ENCODE measurements around the gene MRPS14.

The MRPS14 gene

GRCh38 chr1:175015243-175015642 is 8.0 kb downstream of the MRPS14 start:
- DNase-seq = no peak

GRCh38 chr1:175013445-175013844 is 9.8 kb downstream of the MRPS14 start:
- DNase-seq = no peak

DNA sequence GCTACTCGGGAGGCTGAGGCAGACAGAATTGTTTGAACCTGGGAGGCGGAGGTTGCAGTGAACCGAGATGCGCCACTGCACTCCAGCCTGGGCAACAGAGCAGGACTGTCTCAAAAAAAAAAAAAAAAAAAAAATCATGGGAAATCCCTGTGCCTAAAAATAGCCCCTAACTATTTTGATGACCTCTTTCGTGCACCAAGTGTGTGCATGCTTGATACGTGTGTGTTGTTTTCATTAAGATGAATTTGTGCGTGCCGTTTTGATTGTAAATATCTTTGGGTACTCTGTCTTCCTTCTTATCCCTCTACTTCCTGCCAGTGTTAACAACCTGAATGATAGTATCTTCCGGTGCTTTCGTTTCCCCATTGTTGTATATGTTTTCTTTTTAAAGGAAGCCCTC is 13.7 kb downstream of the MRPS14 start:
- DNase-seq = no peak

DNA sequence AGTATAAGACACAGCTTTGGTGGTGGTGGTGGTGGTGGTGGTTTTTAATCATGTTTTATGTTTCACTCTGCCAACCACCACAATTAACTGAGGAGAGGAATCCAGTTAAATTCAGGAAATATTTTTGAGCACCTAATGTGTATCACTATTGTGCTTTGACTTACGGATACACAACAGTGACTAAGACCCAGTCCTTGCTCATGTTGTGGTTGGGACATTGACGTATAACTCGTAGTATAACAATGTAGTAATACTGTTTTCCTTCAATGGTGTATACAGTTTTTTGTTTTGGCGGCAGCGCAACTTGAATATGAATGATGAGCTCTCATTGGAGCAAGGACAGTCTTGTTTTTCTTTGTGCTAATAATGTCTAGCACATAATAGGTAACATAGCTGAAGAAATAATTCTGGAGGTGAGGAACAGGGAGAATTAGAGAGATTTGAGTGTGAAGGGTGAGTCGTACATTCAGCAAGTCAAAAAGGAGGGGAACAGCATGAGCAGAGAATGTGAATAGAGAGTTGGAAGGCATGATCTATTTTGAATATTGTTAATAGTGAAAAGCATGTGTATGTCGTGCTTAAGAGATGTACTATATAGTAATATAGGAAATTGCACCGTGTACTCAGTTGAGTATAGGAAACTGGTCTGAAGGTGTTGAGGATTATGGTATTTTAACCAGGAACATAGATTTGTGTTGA is 18.0 kb downstream of the MRPS14 start:
- DNase-seq = no peak

DNA sequence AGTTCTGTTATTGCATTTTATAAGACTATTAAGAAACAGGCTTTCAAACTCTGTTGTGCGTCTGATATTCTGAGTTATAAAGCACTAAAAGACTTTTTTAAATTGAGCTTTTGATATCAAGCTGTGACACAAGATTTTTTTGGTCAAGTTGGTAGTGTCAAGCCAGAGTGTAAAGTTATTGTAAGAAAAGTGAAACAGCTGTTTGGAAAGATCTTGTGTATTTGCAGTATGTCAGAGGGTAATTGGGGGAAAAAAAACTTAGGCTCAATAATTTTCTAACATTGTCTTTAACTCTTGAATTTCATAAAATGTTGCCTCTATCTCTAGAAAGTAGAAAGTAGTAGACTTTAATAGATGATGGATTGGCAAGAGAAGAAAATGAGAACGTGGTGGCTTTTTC is 19.7 kb downstream of the MRPS14 start:
- no peak for DNase-seq

DNA sequence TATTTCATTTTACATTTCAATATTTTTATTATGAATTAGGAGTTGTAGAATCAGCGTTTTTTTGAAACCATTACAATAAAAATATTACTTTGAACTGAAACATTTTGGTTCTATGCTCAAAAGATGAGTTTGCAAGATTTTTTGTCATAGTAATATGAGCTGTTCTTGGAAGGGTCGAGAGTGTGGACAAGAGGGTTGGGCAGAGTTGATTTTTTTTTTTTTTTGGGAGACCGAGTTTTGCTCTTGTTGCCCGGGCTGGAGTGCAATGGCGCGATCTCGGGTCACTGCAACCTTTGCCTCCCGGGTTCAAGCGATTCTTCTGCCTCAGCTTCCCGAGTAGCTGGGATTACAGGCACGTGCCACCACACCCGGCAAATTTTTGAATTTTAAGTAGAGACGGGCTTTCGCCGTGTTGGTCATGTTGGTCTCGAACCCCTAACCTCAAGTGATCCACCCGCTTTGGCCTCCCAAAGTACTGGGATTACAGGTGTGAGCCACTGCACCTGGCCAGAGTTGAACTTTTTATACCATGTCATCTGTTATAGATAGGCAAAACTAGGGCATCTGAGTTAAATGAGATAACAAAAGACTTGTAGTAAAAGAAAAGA is 20.2 kb downstream of the MRPS14 start:
- no peak for DNase-seq

DNA sequence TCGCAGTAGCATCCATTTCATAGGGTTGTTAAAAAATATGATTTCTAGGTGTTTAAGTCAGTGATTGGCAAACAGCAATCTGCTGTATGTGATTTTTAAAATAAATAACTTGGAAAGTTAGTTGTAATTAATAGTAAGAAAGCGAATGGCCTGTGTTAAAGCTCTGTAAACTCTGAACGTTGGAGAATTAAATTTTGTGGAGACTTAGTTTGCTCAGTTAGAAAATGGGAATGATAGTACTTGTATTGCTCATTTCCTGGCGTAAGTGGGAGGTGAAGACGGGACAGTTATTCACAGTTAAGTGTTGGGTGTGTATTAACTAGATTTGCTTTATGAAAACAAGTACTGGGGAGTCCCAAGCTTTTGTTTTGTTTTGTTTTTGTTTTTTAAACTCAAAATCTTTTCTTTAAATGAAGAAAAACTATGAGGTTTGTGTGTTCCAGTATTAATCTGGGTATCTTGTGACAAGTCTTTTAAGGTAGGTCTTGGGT is 22.5 kb downstream of the MRPS14 start:
- no peak for DNase-seq

- peak; percentile 26 for DNase-seq
Observed at GRCh38 chr1:174999936-175000696, 23.1 kb downstream of the MRPS14 start, which contains the start of gene CACYBP. Gene CACYBP, plus strand, starts transcription at chr1:174999947. Its CDS starts 234 bp downstream, at chr1:175000181.

DNA sequence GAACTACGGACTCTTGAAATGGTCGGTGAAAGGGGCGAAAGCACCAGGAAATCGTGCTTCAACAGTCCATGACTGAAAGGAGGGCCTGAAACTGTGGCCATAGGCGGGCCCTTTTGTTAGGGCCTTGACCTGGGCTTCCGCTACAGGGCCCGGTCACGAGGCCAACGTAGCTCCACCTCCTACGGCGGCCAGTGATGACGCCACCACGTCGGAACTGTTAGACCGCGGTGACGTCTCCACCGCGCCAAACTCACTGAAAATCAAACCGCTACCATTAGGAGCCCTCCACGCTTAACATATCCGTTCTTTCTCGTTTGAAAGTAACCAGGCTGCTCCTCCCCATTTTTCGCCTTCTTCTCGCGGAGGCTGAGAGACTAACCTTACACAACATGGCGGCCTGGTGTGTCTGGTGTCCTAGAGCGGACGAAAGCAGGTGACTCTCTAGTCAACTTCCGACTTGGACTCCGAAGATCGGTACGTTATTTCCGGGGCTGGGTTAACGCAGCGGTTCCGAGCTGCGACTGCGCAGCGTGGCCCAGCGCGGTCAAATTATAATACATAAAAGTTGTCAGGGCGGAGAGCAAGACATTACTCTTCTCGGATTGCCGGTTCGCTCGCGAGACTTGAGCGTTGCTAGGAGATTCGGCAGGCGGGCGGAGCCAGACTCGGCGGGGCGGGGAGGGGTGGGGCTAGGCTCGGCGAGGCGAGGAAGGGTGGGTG is 23.8 kb downstream of the MRPS14 start:
- DNase-seq = peak; percentile 97

- DNase-seq = no peak
Observed at GRCh38 chr1:174998569-174999215, 24.5 kb downstream of the MRPS14 start.

GRCh38 chr1:174997041-174997440 is 26.2 kb downstream of the MRPS14 start:
- no peak for DNase-seq

DNA sequence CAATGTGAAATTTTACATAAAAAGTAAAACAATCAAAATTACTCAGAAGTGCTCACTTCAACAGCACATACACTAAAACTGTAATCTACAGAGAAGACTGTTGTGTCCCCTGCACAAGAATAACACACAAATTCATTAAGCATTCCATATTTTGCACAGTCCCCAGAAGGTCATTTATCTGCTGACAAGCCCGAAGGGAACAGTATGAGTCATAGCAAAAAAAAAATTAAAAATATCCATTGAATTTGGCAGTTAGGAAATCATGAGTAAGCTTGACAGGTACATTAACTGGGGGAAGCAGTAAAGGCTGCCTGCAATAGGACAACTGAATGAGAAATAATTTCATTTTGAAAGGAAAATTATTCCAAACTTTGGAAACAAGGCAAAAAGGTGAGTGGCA is 26.7 kb downstream of the MRPS14 start:
- DNase-seq = no peak

GRCh38 chr1:174995916-174996315 is 27.3 kb downstream of the MRPS14 start:
- DNase-seq = no peak

DNA sequence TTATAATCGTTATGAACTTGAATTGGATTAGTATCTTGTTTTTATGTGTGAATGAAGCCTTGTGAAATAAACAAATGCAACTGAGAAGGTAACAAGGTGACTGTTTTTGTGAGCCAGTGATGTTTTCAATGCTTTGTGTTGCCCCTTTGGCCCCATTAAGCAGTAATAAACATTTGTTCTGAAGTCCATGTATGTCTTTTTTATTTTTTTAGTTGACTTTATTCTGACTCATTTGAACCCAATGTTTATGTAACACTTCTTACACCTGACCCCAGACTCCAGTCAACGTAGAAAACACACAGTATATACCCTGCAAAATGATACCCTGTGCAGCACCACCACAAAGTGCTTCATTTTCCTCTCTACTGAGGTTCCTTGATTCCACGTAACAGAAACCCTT is 28.1 kb downstream of the MRPS14 start:
- no peak for DNase-seq

- no peak for DNase-seq
Observed at GRCh38 chr1:174991473-174991872, 31.8 kb downstream of the MRPS14 start.

GRCh38 chr1:174990382-174990999 is 32.7 kb downstream of the MRPS14 start:
- DNase-seq = no peak

GRCh38 chr1:174989536-174990220 is 33.5 kb downstream of the MRPS14 start:
- no peak for DNase-seq

DNA sequence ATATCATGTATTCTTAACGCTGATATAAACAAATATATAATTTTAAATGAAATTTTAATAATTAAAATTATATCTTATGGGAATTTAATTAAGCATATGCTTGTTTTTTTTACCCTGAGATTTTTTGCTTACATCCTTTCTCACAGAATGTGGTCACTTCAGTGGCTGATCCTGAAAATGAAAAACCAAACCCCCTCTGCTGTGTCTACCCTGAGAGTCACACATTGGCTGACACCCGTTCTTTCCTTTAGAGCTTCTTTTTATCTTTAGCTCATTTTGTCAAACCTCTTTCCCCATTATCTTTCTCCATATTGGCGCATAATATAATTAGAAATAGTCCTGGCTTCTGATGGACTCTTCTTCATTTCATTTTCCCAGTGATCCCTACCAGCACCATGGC is 34.2 kb downstream of the MRPS14 start:
- no peak for DNase-seq

DNA sequence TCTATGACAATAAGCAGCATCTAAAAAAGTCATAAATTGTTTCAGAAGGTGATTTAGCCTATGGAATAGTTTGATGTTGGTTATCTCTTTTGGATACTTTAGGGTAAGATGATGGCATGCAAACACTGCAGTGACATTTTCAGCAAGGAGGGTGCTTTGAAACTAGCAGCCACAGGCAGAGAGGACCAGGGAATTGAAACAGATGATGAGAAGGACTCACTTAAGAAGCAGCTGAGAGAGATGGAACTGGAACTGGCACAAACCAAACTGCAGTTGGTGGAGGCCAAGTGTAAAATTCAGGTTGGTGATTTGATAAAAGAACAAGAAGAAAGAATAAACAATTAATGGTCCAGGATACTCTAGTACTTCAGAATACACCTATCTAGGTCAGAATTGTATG is 34.7 kb downstream of the MRPS14 start:
- DNase-seq = no peak

DNA sequence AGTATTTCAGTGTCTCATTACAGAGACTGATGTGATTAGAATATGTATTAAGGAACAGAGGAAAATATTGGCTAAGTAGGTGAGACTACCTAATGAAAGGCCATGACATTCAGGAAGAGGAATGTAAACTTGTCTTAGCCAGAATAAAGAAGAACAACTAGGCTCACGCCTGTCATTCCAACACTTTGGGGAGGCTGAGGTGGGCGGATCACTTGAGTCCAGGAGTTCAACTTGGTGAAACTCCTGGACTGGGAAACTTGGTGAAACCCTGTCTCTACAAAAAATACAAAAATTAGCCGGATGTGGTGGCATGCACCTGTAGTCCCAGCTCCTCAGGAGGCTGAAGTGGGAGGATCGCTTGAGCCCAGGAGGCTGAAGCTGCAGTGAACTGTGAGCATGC is 38.3 kb downstream of the MRPS14 start:
- DNase-seq = no peak

GRCh38 chr1:174982971-174983689 is 40.1 kb downstream of the MRPS14 start:
- no peak for DNase-seq

Measured in activated CD4-positive, alpha-beta T cell treated with anti-CD3 and anti-CD28 coated beads for 1 hour (primary cell).